Activated naive CD8-positive, alpha-beta T cell treated with anti-CD3 and anti-CD28 coated beads, Interleukin-2, amount 50 U/mL, for 24 hours (primary cell): ENCODE data around the gene BICDL1.
A peak's percentile ranks its signal among the peaks of the same experiment; 100 is the strongest.

Experiments used
- ATAC-seq: fragments of 150-1000 bp; cut with Tn5 transposase; one replicate; pipeline ENCODE4 v1.10.0; 2021
- DNase-seq: peaks from one replicate; pipeline ENCODE4 v3.0.0; 2021
- H3K27ac Mint-ChIP-seq: one replicate; pipeline ENCODE4 v1.8.0; 2021; ENCODE audit warnings: mild to moderate bottlenecking, mixed read lengths
- H3K27me3 Mint-ChIP-seq: one replicate; pipeline ENCODE4 v1.8.0; 2021; ENCODE audit warnings: mixed read lengths
- H3K36me3 Mint-ChIP-seq: one replicate; pipeline ENCODE4 v1.8.0; 2021; ENCODE audit warnings: low read depth, mixed read lengths
- H3K4me1 Mint-ChIP-seq: one replicate; pipeline ENCODE4 v1.8.0; 2021; ENCODE audit warnings: mixed read lengths
- H3K4me3 Mint-ChIP-seq: one replicate; pipeline ENCODE4 v1.8.0; 2021; ENCODE audit warnings: mild to moderate bottlenecking, moderate library complexity, mixed read lengths
- H3K9me3 Mint-ChIP-seq: one replicate; pipeline ENCODE4 v1.8.0; 2021; ENCODE audit warnings: mixed read lengths

The BICDL1 gene

DNA sequence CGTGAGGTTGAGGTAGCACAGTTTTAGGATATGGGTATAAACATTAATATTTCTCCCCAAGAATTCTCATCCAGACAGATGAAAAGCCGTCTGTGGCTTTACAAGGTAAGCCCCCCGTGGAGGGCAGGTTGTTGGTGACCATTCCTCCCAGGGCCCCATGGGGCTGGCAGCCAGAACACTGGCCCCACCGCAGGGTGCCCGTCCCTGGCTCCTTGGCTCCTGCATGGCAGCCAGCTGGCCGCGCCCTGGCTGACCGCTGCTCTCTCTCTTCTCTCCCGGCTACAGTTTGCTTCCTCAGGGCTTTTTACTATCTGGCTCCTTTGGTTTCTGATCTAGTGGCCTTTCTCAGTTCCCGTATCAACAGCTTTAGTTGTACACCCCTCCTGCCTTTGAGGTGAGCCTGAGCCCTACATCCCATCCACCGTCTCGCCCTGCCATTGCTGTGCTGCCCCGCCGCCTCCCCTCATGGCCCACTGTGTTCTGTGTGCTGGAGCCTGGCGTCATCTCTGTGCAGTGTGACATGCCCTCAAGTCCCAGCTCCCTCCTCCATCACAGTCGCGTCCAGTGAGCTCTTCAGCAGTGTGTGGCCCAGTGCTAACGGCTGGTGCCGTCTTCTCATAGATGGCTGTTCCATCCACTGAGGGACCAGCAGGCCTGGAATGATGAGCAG is 101.7 kb downstream of the BICDL1 start:
- peaks cover 3% of the 10 kb centered on the region for H3K27me3 Mint-ChIP-seq
- H3K4me3 Mint-ChIP-seq: no peak overlapping the region
- no peak for ATAC-seq
- H3K36me3 Mint-ChIP-seq: peaks cover 38% of the 10 kb centered on the region
- peaks cover 23% of the 10 kb centered on the region for H3K4me1 Mint-ChIP-seq
- H3K9me3 Mint-ChIP-seq: no peaks in the 10 kb centered on the region
- H3K27ac Mint-ChIP-seq: peak overlapping the region; percentile 82
- no peak for DNase-seq

DNA sequence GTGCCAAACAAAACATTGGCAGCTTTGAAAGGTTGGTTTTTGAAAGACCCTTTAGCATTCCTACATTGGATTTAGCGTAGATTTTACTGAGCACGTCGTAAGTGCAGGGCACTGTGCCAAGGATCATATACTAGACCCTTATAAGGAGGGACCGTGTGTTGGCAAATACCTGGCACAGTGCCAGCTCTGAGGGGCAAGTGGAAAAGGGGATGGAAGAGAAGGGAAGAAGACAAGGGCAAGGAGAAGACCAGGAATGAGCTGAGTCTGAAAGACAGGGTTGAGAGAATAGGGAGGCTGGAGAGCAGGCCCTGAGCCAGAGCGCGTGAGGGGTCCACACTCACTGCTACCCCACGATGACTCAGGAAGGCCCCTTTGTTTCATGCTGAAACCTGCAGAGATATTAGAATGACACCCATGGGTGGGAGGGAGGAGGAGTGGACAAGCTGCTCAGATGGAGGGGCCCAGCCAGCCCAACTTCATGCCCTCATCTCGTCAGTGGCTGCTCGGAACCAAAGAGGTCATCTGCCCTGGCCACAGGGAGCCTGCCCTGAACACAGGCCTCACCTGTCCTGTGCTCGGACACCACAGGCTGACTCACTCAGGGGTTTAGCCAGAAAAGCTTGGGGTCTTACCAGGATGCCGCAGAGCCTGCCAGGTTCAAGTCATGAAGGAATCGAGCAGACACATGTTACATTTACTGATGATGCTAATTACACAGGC is 102.5 kb downstream of the BICDL1 start:
- H3K9me3 Mint-ChIP-seq: no peaks in the 10 kb centered on the region
- ATAC-seq (no peak), DNase-seq (no peak)
- H3K4me3 Mint-ChIP-seq: no peak overlapping the region
- H3K36me3 Mint-ChIP-seq: peaks cover 35% of the 10 kb centered on the region
- peaks cover 17% of the 10 kb centered on the region for H3K4me1 Mint-ChIP-seq
- H3K27ac Mint-ChIP-seq: peak overlapping the region; percentile 82
- peaks cover 3% of the 10 kb centered on the region for H3K27me3 Mint-ChIP-seq

GRCh38 chr12:120092551-120093335 is 103.7 kb downstream of the BICDL1 start:
- peaks cover 27% of the 10 kb centered on the region for H3K36me3 Mint-ChIP-seq
- H3K4me3 Mint-ChIP-seq: no peak overlapping the region
- ATAC-seq: no peak
- no peak for DNase-seq
- H3K4me1 Mint-ChIP-seq: peaks cover 5% of the 10 kb centered on the region
- no peak overlapping the region for H3K27ac Mint-ChIP-seq
- no peaks in the 10 kb centered on the region for H3K9me3 Mint-ChIP-seq
- no peaks in the 10 kb centered on the region for H3K27me3 Mint-ChIP-seq

GRCh38 chr12:120093336-120093591 is 104.2 kb downstream of the BICDL1 start:
- Mint-ChIP-seq H3K27ac (no peak overlapping the region), H3K27me3 (no peaks in the 10 kb centered on the region)
- peak; percentile 20 for ATAC-seq

DNA sequence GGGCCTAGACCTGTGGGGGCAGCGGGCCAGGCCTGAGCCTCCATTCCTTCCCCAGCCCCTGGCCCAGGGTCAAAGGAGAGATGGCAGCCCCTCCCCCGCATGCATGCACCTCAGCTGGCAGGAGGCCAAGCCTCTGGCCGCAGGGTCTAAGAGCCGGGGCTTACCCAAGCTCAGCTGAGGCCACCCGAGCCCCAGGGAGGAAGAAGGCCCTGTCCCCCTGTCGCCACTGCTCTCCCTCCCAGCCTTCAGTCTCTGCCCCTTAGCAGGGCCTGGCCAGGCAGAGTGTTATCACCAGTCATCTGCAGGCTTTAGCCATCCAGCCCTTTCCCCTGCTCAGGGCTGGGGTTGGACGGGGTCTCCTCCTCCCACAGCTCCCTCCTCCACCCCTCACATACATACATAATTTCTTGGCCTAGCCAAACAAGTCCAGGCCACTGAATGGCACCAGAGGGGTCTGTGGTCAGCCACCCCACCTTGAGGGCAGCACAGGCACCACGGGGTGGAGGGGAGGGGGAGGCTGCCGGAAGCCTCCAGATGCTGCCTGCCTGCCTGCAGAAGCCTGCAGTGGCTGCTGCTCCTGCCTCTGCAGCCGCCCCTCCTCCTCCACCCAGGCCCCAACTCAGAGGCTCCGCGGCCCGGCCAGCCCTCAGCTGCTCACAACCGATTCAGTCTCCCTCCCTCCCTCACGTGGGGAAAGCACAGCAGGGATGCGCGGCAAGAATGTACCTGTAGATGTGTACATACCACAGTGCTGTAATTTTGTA is 104.7 kb downstream of the BICDL1 start:
- Mint-ChIP-seq H3K4me3 (no peak overlapping the region), H3K9me3 (no peaks in the 10 kb centered on the region), H3K27me3 (no peaks in the 10 kb centered on the region), H3K4me1 (peaks cover 2% of the 10 kb centered on the region), H3K27ac (peak overlapping the region; percentile 49), H3K36me3 (peaks cover 33% of the 10 kb centered on the region)
- ATAC-seq (no peak), DNase-seq (no peak)

More at GRCh38 chr12:120093336-120093591, 104.2 kb downstream of the BICDL1 start:
- DNase-seq: no peak
- peaks cover 28% of the 10 kb centered on the region for H3K36me3 Mint-ChIP-seq
- H3K4me3 Mint-ChIP-seq: no peak overlapping the region
- no peaks in the 10 kb centered on the region for H3K9me3 Mint-ChIP-seq
- peaks cover 2% of the 10 kb centered on the region for H3K4me1 Mint-ChIP-seq

GRCh38 chr12:120094485-120094884 is 105.4 kb downstream of the BICDL1 start:
- H3K4me1 Mint-ChIP-seq: peaks cover 2% of the 10 kb centered on the region
- no peaks in the 10 kb centered on the region for H3K9me3 Mint-ChIP-seq
- H3K4me3 Mint-ChIP-seq: no peak overlapping the region
- H3K27me3 Mint-ChIP-seq: no peaks in the 10 kb centered on the region
- peaks cover 29% of the 10 kb centered on the region for H3K36me3 Mint-ChIP-seq
- no peak overlapping the region for H3K27ac Mint-ChIP-seq
- ATAC-seq (no peak), DNase-seq (no peak)

DNA sequence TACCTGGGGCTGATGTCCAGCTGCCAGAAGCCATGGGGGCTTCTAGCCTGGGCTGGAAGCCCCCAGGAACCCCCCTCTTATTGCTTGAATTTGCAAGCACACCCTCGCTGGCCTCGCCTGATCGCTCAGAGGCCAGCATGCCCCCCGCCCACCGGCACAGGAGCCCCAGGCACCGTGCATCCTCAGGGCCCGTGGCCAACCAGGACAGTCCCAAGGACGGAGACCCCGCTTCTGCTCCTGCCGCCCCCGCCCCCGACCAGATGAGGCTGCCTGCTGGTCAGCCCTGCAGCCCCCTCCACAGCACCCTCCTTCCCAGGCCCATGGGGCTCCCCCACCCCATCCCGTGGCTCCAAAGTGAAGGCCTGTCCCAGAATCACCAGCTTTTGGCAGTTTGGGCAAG is 106.3 kb downstream of the BICDL1 start:
- H3K27me3 Mint-ChIP-seq: no peaks in the 10 kb centered on the region
- H3K27ac Mint-ChIP-seq: no peak overlapping the region
- peaks cover 27% of the 10 kb centered on the region for H3K36me3 Mint-ChIP-seq
- H3K9me3 Mint-ChIP-seq: no peaks in the 10 kb centered on the region
- ATAC-seq (no peak), DNase-seq (no peak)
- no peak overlapping the region for H3K4me3 Mint-ChIP-seq
- H3K4me1 Mint-ChIP-seq: peaks cover 2% of the 10 kb centered on the region

DNA sequence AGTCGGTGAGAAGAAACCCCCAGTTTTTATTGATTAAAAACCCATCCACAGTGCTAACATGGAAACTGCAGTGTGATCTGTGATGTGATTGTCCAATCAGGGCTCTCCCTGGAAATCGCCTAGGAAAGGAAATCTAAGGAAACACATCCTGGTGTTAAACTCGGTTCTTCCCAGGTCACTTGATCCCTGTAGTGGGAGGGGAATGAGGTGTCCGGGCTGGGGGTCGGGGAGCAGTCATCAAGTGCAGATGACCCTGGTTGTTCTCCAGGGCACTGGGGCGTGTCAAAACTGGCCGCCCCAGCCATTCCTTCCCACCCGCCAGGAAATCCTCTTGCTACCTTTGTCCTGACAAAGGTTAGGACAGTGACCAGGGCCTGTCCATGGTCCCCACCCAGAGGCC is 106.7 kb downstream of the BICDL1 start:
- peaks cover 28% of the 10 kb centered on the region for H3K36me3 Mint-ChIP-seq
- H3K4me1 Mint-ChIP-seq: peaks cover 2% of the 10 kb centered on the region
- H3K27ac Mint-ChIP-seq: no peak overlapping the region
- H3K4me3 Mint-ChIP-seq: no peak overlapping the region
- no peak for DNase-seq
- ATAC-seq: no peak
- no peaks in the 10 kb centered on the region for H3K27me3 Mint-ChIP-seq
- H3K9me3 Mint-ChIP-seq: no peaks in the 10 kb centered on the region

DNA sequence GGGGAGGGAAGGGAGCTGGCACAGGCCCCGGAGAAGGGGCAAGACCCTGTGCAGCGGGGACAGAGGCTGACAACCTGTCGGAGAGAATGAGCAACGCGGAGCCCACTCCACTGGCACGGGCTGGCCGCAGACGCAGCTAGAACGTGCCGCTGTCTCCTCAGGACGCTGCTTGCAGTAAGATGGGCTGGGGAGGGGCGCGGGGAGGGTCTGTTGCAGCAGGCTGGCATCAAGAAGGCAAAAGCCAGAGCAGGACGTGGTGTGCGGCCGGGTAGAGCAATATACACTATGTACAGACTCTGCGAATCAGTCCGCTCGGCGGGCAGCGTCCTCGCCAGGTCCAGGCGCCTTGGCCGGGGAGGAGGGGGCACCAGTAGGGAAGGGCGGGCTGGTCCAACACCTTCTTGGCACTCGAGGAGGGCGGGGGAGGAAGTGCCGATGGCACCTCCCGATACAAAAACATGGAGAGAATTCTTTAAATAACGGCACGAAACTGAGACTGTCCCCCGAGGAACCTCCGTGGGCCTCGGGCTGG is 107.7 kb downstream of the BICDL1 start:
- Mint-ChIP-seq H3K4me1 (peaks cover 8% of the 10 kb centered on the region), H3K36me3 (peaks cover 21% of the 10 kb centered on the region), H3K9me3 (no peaks in the 10 kb centered on the region)

GRCh38 chr12:120098756-120099470 is 109.9 kb downstream of the BICDL1 start:
- DNase-seq (no peak), ATAC-seq (no peak)
- Mint-ChIP-seq H3K4me3 (no peak overlapping the region), H3K36me3 (peaks cover 16% of the 10 kb centered on the region), H3K27ac (no peak overlapping the region), H3K9me3 (no peaks in the 10 kb centered on the region), H3K27me3 (no peaks in the 10 kb centered on the region), H3K4me1 (peaks cover 12% of the 10 kb centered on the region)

More for the DNA sequence above, 107.7 kb downstream of the BICDL1 start:
- Mint-ChIP-seq H3K27ac (no peak overlapping the region), H3K4me3 (no peak overlapping the region), H3K27me3 (no peaks in the 10 kb centered on the region)
- no peak for DNase-seq
- ATAC-seq: no peak

DNA sequence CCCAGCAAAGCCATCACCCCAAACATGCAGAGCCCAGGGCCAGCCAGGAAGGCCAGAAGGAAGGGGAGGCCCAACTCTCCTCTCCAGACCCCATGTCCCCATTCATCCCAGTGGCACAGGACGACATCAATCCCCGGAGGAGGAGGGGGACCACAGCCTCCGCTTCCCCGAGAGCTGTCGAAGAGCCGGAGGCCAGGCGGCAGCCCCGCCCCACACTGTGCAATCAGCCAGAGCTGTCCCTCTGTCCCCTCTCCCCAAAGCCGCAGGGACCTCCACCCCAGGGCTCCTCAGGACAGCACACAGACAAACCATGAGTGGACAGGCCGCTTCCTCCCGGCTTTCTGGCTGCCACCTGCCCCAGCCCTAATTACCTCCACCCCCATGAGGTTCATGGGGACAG is 110.7 kb downstream of the BICDL1 start:
- peaks cover 17% of the 10 kb centered on the region for H3K36me3 Mint-ChIP-seq
- H3K4me3 Mint-ChIP-seq: no peak overlapping the region
- ATAC-seq: no peak
- no peaks in the 10 kb centered on the region for H3K27me3 Mint-ChIP-seq
- no peak for DNase-seq
- H3K4me1 Mint-ChIP-seq: peaks cover 12% of the 10 kb centered on the region
- no peaks in the 10 kb centered on the region for H3K9me3 Mint-ChIP-seq
- no peak overlapping the region for H3K27ac Mint-ChIP-seq

DNA sequence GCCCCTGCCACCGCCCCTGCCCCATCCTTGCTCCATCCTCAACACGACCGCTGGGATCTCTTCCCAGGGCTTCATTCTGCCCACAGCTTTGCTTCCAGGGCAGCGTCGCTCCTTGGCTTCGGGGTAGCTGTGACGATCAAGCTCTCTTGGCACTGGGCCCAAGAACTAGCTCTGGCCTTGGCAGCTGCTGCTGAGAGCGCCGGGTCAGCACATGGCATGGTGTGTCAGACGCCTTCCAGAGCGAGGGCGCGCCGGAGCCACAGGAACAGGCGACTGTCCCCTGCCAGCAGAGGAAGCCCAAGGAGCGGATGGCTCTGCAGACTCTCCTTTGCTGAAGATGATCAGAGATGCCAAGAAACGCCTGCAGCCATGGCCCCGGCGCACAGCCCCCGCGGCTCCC is 111.6 kb downstream of the BICDL1 start:
- Mint-ChIP-seq H3K36me3 (peaks cover 23% of the 10 kb centered on the region), H3K9me3 (no peaks in the 10 kb centered on the region), H3K27me3 (no peaks in the 10 kb centered on the region), H3K4me1 (peaks cover 15% of the 10 kb centered on the region), H3K27ac (no peak overlapping the region), H3K4me3 (no peak overlapping the region)
- DNase-seq: no peak
- no peak for ATAC-seq

DNA sequence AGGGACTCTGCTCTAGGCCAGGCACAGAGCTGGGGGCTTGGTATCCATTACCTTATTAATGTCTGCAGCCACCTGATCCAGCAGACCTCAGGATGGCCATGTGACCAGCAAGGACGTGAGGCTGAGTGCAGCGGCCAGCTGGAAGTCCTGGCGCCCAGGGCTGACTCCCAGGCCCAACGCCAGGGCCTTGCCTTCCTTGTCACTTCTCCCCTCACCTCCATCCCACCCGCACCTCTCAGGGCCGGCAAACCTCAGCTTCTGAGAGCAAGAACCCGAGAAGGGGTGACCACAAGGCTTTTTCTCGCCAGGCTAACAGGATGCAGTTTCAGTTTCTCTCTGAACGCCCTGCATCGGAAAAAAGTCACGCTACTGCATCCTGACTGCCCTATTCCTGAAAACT is 112.1 kb downstream of the BICDL1 start:
- DNase-seq (no peak), ATAC-seq (no peak)
- Mint-ChIP-seq H3K4me3 (no peak overlapping the region), H3K27ac (peak overlapping the region; percentile 73), H3K4me1 (peaks cover 15% of the 10 kb centered on the region), H3K36me3 (peaks cover 25% of the 10 kb centered on the region), H3K9me3 (no peaks in the 10 kb centered on the region), H3K27me3 (no peaks in the 10 kb centered on the region)

DNA sequence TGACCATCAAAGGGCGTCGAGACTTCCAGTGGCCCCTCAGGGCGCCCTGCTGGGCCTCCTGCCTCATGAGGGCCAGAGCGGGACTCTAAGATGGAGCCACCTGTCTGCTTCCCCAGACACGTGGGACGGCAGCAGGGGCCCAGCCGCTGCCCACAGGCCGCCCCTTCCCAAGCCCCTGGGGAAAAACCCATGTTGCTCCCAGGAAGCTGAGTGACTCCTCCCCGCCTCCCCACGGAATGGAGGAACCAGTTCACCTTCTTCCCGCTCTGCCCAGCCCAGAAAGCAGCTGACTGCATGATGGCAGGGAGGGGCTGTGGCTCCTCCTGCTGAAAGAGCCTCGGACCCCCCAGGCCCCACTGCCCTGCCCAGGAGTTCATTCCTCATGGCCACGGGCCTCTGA is 112.6 kb downstream of the BICDL1 start:
- peaks cover 15% of the 10 kb centered on the region for H3K4me1 Mint-ChIP-seq
- H3K9me3 Mint-ChIP-seq: no peaks in the 10 kb centered on the region
- DNase-seq: no peak
- H3K27ac Mint-ChIP-seq: peak overlapping the region; percentile 73
- H3K36me3 Mint-ChIP-seq: peaks cover 27% of the 10 kb centered on the region
- no peaks in the 10 kb centered on the region for H3K27me3 Mint-ChIP-seq
- H3K4me3 Mint-ChIP-seq: no peak overlapping the region
- no peak for ATAC-seq
